HEK293 (cell line): Measurements from ENCODE around the gene SP8.

Experiments used
- CTCF ChIA-PET: fragments of 350-600 bp; formaldehyde crosslinking; extraction: SDS; loops from one replicate; lab custom pipeline; 2021; ENCODE audit warnings: antibody characterized with exemption; lab: Yijun Ruan, JAX
- POLR2A ChIA-PET: fragments of 300-600 bp; formaldehyde crosslinking; extraction: SDS; loops from one replicate; lab custom pipeline; 2020; ENCODE audit warnings: antibody characterized with exemption, inconsistent platforms; lab: Yijun Ruan, JAX
- H3K27ac ChIP-seq: fragments of 200-500 bp; sonication (Bioruptor generic); 2 replicates; pipeline ENCODE4 v1.5.1; 2014; ENCODE audit warnings: low read depth, low read length, control low read depth, inconsistent platforms; ENCODE audit errors: extremely low read depth
- H3K36me3 ChIP-seq, 2 experiments: fragments of 200-500 bp in 1 of 2; sonication (Bioruptor generic) in 1 of 2; 1 replicate in 1 of 2; 2 replicates in 1 of 2; pipeline ENCODE4 v1.5.1; 2014 to 2017; ENCODE audit warnings: inconsistent platforms in 2 of 2, low read length in 2 of 2; ENCODE audit not compliant: control insufficient read depth in 2 of 2, insufficient read depth in 1 of 2
- H3K4me1 ChIP-seq: fragments of 200-500 bp; sonication (Bioruptor generic); 2 replicates; pipeline ENCODE4 v1.5.1; 2014; ENCODE audit warnings: mild to moderate bottlenecking, low read length, inconsistent platforms; ENCODE audit not compliant: control insufficient read depth, insufficient read depth
- H3K4me3 ChIP-seq: 2 replicates; pipeline ENCODE4 v1.5.1; 2011; ENCODE audit warnings: low read depth, mild to moderate bottlenecking, control low read depth, low read length, moderate library complexity
- H3K9me3 ChIP-seq: fragments of 200-500 bp; sonication (Bioruptor generic); 2 replicates; pipeline ENCODE4 v1.5.1; 2014; ENCODE audit warnings: low read depth, low read length, inconsistent platforms; ENCODE audit not compliant: control insufficient read depth, insufficient read depth
- KLF7 ChIP-seq: fragments of 450-650 bp; formaldehyde crosslinking; IDR thresholded peaks from 2 replicates; pipeline ENCODE4 v1.5.1; 2016; ENCODE audit warnings: missing biosample characterization, missing genetic modification characterization, borderline replicate concordance
- OSR2 ChIP-seq: fragments of 450-650 bp; formaldehyde crosslinking; IDR thresholded peaks from 2 replicates; pipeline ENCODE4 v1.5.1; 2016; ENCODE audit warnings: missing biosample characterization, missing genetic modification characterization
- ZBTB20 ChIP-seq: fragments of 450-650 bp; formaldehyde crosslinking; IDR thresholded peaks from 2 replicates; pipeline ENCODE4 v1.5.1; 2016; ENCODE audit warnings: missing biosample characterization, missing genetic modification characterization
- ZBTB8A ChIP-seq: fragments of 450-650 bp; formaldehyde crosslinking; IDR thresholded peaks from 2 replicates; pipeline ENCODE4 v1.5.1; 2016; ENCODE audit warnings: missing biosample characterization, missing genetic modification characterization
- ZFP69B ChIP-seq: fragments of 450-650 bp; formaldehyde crosslinking; IDR thresholded peaks from 2 replicates; pipeline ENCODE4 v1.5.1; 2016; ENCODE audit warnings: missing biosample characterization, missing genetic modification characterization
- ZNF10 ChIP-seq: fragments of 450-650 bp; formaldehyde crosslinking; IDR thresholded peaks from 2 replicates; pipeline ENCODE4 v1.5.1; 2017; ENCODE audit warnings: missing biosample characterization, missing genetic modification characterization
- ZNF146 ChIP-seq: fragments of 450-650 bp; formaldehyde crosslinking; IDR thresholded peaks from 2 replicates; pipeline ENCODE4 v1.5.1; 2016; ENCODE audit warnings: missing biosample characterization, missing genetic modification characterization
- ZNF19 ChIP-seq: fragments of 450-650 bp; formaldehyde crosslinking; IDR thresholded peaks from 2 replicates; pipeline ENCODE4; 2016; ENCODE audit warnings: missing biosample characterization, missing genetic modification characterization, low read depth
- ZNF221 ChIP-seq: fragments of 450-650 bp; formaldehyde crosslinking; IDR thresholded peaks from 2 replicates; pipeline ENCODE4 v1.5.1; 2017; ENCODE audit warnings: missing biosample characterization, missing genetic modification characterization, borderline replicate concordance
- ZNF280C ChIP-seq: fragments of 450-650 bp; formaldehyde crosslinking; IDR thresholded peaks from 2 replicates; pipeline ENCODE4 v1.5.1; 2016; ENCODE audit warnings: missing biosample characterization, missing genetic modification characterization
- ZNF292 ChIP-seq: fragments of 450-650 bp; formaldehyde crosslinking; IDR thresholded peaks from 2 replicates; pipeline ENCODE4 v1.5.1; 2016; ENCODE audit warnings: low read depth, missing biosample characterization, missing genetic modification characterization, borderline replicate concordance
- ZNF449 ChIP-seq: fragments of 450-650 bp; formaldehyde crosslinking; IDR thresholded peaks from 2 replicates; pipeline ENCODE4 v1.5.1; 2017; ENCODE audit warnings: missing biosample characterization, mild to moderate bottlenecking, missing genetic modification characterization, moderate library complexity
- ZNF692 ChIP-seq: fragments of 450-650 bp; formaldehyde crosslinking; IDR thresholded peaks from 2 replicates; pipeline ENCODE4 v1.5.1; 2016; ENCODE audit warnings: missing biosample characterization, missing genetic modification characterization
- ZNF704 ChIP-seq: fragments of 450-650 bp; formaldehyde crosslinking; IDR thresholded peaks from 2 replicates; pipeline ENCODE4 v1.5.1; 2016; ENCODE audit warnings: missing biosample characterization, missing genetic modification characterization
- ZNF747 ChIP-seq: fragments of 450-650 bp; formaldehyde crosslinking; IDR thresholded peaks from 2 replicates; pipeline ENCODE4 v1.5.1; 2016; ENCODE audit warnings: missing biosample characterization, missing genetic modification characterization
- ZSCAN30 ChIP-seq: fragments of 450-650 bp; IDR thresholded peaks from 2 replicates; pipeline ENCODE4 v1.5.1; 2018; ENCODE audit warnings: missing biosample characterization, mild to moderate bottlenecking, missing genetic modification characterization, moderate library complexity

The SP8 gene

GRCh38 chr7:20804345-20804744 is 17.7 kb upstream of the SP8 start (continued):
- no peak for TF ChIP-seq ZSCAN30 (tag by site-specific recombination)
- TF ChIP-seq ZNF221 = no peak
- TF ChIP-seq ZNF19 (tag by site-specific recombination) = no peak
- no peak for TF ChIP-seq KLF7 (tag by site-specific recombination)

GRCh38 chr7:20799566-20800366 is 13.1 kb upstream of the SP8 start:
- no peaks in the 10 kb centered on the region for H3K36me3 ChIP-seq
- ChIA-PET CTCF (interaction anchor here (0.5 to 1.1 kb wide), 2 partner anchors 125 to 454 kb away, joined by 3 to 5 read pairs; no protein-coding TSS in a partner anchor), POLR2A (no interaction called here)
- no peaks in the 10 kb centered on the region for H3K9me3 ChIP-seq
- H3K4me1 ChIP-seq = no peaks in the 10 kb centered on the region; the same call in 1 of the 2 replicates
- H3K4me3 ChIP-seq = no peak overlapping the region
- no peak for TF ChIP-seq ZNF146
- no peak for TF ChIP-seq ZNF704 (tag by site-specific recombination)
- no peak for TF ChIP-seq ZNF292 (tag by site-specific recombination)
- no peak for TF ChIP-seq ZNF280C
- no peak overlapping the region for H3K27ac ChIP-seq

GRCh38 chr7:20798694-20799121 is 12.0 kb upstream of the SP8 start:
- ChIA-PET POLR2A (no interaction called here), CTCF (no interaction called here)
- Histone ChIP-seq H3K36me3 (no peaks in the 10 kb centered on the region), H3K27ac (peak overlapping the region; percentile 78; the same call in 1 of the 2 replicates), H3K4me1 (no peaks in the 10 kb centered on the region; the same call in 1 of the 2 replicates), H3K4me3 (peak overlapping the region; percentile 66), H3K9me3 (no peaks in the 10 kb centered on the region)
- TF ChIP-seq OSR2 (no peak), ZFP69B (peak; percentile 82), ZBTB8A (0 out of 2 replicates have a peak, but pooled peaks have one; percentile 0), ZNF692 (peak; percentile 86), ZNF10 (peak; percentile 80), ZNF449 (tag by site-specific recombination) (peak; percentile 67; the same call in 1 of the 2 replicates), ZBTB20 (tag by site-specific recombination) (peak; percentile 80), ZNF747 (tag by site-specific recombination) (no peak)
